ENCODE data around the gene TEP1.

Gene TEP1

DNA sequence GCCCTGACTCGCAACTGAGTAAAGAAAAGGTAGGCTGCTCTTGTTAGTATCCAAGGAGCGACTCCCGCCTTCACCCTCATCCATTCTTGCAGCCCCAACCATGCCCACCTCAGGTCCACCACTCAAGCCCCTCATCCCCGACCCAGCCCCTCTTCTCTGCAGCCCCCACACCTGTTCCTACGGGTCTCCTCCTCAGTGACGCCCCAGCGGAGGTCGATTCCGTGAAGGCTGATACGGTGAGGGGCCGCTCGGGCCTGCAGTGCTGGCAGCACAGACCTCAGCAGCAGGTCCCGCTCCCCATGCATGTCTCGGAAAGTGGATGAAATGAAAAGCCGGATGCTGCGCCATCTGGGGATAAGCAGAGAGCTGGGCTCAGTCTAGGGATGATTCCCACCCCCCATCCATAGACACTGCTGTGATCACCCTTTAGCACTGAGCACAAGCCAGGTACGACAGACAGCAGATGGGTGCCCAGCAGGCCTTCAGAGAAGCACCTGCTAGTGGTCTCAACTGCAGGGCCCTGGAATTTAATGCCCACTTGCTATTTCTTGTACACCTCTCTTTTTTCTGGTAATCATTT is 26.9 kb downstream of the TEP1 start:
- H3K4me3 ChIP-seq (ENCODE audit: low read length), result no peak overlapping the region
- TF ChIP-seq, protein P1, sequence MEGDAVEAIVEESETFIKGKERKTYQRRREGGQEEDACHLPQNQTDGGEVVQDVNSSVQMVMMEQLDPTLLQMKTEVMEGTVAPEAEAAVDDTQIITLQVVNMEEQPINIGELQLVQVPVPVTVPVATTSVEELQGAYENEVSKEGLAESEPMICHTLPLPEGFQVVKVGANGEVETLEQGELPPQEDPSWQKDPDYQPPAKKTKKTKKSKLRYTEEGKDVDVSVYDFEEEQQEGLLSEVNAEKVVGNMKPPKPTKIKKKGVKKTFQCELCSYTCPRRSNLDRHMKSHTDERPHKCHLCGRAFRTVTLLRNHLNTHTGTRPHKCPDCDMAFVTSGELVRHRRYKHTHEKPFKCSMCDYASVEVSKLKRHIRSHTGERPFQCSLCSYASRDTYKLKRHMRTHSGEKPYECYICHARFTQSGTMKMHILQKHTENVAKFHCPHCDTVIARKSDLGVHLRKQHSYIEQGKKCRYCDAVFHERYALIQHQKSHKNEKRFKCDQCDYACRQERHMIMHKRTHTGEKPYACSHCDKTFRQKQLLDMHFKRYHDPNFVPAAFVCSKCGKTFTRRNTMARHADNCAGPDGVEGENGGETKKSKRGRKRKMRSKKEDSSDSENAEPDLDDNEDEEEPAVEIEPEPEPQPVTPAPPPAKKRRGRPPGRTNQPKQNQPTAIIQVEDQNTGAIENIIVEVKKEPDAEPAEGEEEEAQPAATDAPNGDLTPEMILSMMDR (IDR thresholded peaks at IDR 0.05; ENCODE audit: insufficient read depth, low read depth, low read length, missing control alignments), result no peak
- no peak for DNase-seq (ENCODE audit: low read depth)

DNA sequence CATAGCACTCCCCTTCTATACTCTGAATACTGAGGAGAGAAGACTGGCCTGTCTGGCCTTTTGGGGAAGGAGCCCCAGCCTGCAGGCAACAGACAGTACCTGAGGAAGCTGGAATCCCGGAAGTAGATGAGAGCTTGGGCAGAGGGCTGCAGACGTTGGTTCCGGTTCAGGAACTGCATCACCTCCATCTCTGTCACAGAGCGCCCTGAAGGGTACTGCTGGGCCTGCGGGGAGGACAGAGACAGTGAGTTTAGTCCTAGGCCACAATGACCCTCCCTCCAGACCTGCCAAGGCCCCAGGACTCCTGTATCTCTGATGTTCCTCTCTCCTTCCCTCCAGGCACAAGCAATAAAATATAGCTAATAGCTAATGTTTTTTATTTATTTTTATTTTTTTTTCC is 28.4 kb downstream of the TEP1 start:
- H3K4me3 ChIP-seq (ENCODE audit: low read length), result no peak overlapping the region
- no peak for DNase-seq (ENCODE audit: low read depth)
- TF ChIP-seq, protein P1 (IDR thresholded peaks at IDR 0.05; ENCODE audit: insufficient read depth, low read depth, low read length, missing control alignments), result no peak

DNA sequence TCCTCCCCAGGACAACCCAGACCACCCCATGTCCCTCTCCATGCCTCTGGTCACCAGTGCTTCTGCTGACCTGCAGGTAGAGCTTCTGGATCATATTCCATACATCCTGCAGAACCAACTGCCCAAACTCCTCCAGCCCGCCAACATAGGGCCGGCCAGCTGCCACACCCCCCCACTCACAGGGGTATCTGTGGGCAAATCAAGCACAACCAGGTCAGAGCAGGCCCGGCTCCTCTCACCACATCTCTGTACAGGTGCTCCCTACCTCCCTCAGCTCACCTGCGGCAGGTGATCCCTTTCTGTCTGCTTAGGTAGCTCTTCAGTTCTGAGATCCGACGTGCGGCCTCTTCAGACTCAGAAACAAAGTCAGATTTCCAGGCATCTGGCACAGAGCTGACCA is 29.0 kb downstream of the TEP1 start:
- TF ChIP-seq, protein P1 (IDR thresholded peaks at IDR 0.05; ENCODE audit: insufficient read depth, low read depth, low read length, missing control alignments), result no peak
- no peak overlapping the region for H3K4me3 ChIP-seq (ENCODE audit: low read length)
- DNase-seq (ENCODE audit: low read depth), result no peak

DNA sequence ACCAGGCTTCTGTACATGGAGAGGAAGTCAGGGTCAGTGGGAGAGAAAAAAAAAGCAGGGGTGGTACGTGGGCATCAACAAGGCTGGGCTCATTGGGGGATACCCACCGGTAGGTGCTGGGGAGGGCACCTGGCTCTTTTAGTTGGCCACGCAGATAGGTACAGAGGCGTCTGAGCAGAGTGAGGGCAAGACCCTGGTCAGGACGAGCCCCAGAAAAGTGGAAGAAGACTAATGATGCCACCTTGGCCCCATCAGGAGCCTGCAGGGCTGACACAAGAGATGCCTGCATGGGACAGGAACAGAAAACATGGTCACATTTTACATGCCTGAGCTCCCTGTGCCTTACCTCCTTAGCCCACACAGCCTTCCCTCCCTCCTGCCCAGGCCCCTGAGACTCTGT is 29.7 kb downstream of the TEP1 start:
- H3K4me3 ChIP-seq (ENCODE audit: low read length), result no peak overlapping the region
- DNase-seq (ENCODE audit: low read depth), result no peak
- TF ChIP-seq, protein P1 (IDR thresholded peaks at IDR 0.05; ENCODE audit: insufficient read depth, low read depth, low read length, missing control alignments), result no peak

DNA sequence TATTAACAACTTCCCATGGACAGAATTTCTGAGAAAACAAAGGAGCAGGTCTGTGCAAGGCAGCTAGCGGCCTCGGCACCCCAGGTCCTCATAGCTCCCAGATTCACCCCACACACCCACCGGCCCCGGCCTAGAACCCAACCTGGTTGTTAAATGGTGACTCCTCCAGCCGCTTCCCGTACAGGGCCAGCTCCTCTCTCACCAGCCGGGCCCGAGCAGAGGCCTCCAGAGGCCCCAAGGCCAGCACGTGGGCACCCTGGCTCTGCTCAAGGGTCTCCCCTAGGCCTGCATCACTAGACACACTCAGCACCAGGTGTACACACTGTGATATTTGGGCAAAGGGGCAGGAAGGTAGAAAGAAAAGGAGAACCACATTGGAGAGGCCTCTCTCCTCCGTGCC is 30.3 kb downstream of the TEP1 start:
- no peak for DNase-seq (ENCODE audit: low read depth)
- no peak overlapping the region for H3K4me3 ChIP-seq (ENCODE audit: low read length)
- TF ChIP-seq, protein P1 (IDR thresholded peaks at IDR 0.05; ENCODE audit: insufficient read depth, low read depth, low read length, missing control alignments), result no peak

DNA sequence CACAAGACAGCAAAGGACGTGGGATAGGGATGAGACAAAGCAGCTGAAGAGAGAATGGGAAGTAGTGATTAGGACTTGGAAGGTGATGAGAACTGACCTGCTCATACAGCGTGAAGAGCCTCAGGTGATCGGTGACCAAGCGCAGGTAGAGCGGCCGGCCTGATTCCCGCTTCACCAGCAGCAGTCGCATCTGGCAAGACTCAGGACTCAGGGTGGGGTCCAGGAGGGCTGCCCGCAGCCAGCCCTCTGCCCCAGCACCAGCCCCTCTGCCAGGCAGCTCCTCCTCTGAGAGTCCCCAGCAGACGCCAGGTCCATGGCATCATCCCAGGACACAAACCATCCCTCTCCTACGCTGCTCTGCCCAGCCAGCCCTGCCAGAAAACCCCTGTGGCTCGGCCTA is 30.8 kb downstream of the TEP1 start:
- no peak for DNase-seq (ENCODE audit: low read depth)
- H3K4me3 ChIP-seq (ENCODE audit: low read length), result no peak overlapping the region
- TF ChIP-seq, protein P1 (IDR thresholded peaks at IDR 0.05; ENCODE audit: insufficient read depth, low read depth, low read length, missing control alignments), result no peak

DNA sequence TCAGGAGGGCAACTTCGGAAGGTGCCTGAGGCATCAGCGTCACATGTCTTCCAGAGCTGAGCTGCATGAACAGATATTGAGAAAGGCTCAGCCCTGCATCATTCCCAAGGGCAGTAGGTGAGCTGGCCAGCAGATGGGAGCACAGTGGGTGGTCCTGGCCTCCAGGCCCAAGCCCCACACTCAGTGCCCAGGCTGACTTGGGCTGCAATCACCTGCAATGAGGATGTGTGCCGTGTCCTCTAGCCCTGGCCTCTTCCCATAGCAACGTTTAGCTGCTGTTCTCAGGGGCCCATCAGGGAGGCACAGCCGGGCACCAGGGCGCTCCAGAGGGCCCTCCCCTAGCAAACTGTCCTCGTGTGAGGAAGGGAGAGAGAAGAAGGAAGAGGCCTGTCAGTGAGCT is 32.0 kb downstream of the TEP1 start:
- no peak for DNase-seq (ENCODE audit: low read depth)
- TF ChIP-seq, protein P1 (IDR thresholded peaks at IDR 0.05; ENCODE audit: insufficient read depth, low read depth, low read length, missing control alignments), result no peak
- H3K4me3 ChIP-seq (ENCODE audit: low read length), result no peak overlapping the region
